ENCODE data around the gene SEMA6B. TPM values are rescaled to one million over a fixed set of nuclear protein-coding genes. Genes with fewer than 3 reads are reported as not detected.

SEMA6B gene
- total and polyA plus RNA-seq, 2 of the 8 experiments (the other 6 are each of a cell fraction or from before 2014, with no cell fraction given) = 31.3 to 54.4 TPM

- TF ChIP-seq YY1 (IDR thresholded peaks at IDR 0.05; ENCODE audit: low read depth, low read length) (no peak), RAD21 (IDR thresholded peaks at IDR 0.05 in 1 of 2, conservative IDR thresholded peaks at IDR 0.05 in 1 of 2; ENCODE audit: low read depth in 2 of 2, low read length in 2 of 2) (peak; percentile 34 to 45), GABPA (IDR thresholded peaks at IDR 0.05; ENCODE audit: borderline replicate concordance, insufficient read depth, low read length) (peak; percentile 54; the same call in 1 of the 2 replicates), SP2 (IDR thresholded peaks at IDR 0.05; ENCODE audit: low read length) (peak; percentile 20; the same call in 1 of the 2 replicates), RFX5 (IDR thresholded peaks at IDR 0.05; ENCODE audit: borderline replicate concordance, low read depth, low read length) (no peak), EP300 (IDR thresholded peaks at IDR 0.05; ENCODE audit: borderline replicate concordance in 1 of 2, low read depth in 2 of 2, low read length in 2 of 2) (no peak), FOSL1 (IDR thresholded peaks at IDR 0.05; ENCODE audit: insufficient read depth, low read depth, low read length) (no peak), RBBP5 (IDR thresholded peaks at IDR 0.05; ENCODE audit: borderline replicate concordance, low read depth, low read length) (no peak), JUND (IDR thresholded peaks at IDR 0.05; ENCODE audit: low read length) (no peak)
These were observed 34.5 kb downstream of the SEMA6B start (continued) for GRCh38 chr19:4524808-4525562.

All from H1 (cell line).